ENCODE results near the gene GLIPR1L2. TPM values are rescaled to one million over a fixed set of nuclear protein-coding genes. Genes with fewer than 3 reads are reported as not detected.

The GLIPR1L2 gene
- total RNA-seq, 2 donors from 2014 or later: 0.16 to 0.22 TPM

- intact Hi-C loops (cut with DNase I): no loop called here
- Histone ChIP-seq H3K9me3 (no peaks in the 10 kb centered on the region), H3K27ac (no peak overlapping the region)
Observed at GRCh38 chr12:75378354-75378753, 12.5 kb upstream of the GLIPR1L2 start.

DNA sequence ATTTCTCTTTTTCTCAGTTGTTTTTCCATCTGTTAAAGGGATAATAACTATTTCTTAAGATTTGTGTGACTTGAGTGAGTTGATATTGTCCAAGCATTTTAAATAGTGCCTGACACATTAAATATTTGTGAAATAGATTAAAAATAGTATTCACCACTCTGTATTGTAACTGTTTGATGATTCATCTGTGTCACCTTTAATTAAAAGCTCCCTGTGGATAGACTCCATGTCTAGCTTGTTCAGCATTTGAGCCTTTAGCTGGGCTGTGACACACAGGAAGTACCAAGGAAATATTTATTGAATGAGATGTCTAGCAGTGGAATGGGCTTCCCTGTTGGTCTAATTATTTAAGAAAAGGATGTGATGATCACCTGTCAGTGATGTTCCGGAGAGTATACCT, 1.8 kb upstream of the GLIPR1L2 start:
- no peaks in the 10 kb centered on the region for H3K27me3 ChIP-seq
- H3K36me3 ChIP-seq: no peaks in the 10 kb centered on the region
- intact Hi-C loops (cut with DNase I): no loop called here
- peak overlapping the region; percentile 19 for H3K27ac ChIP-seq
- no peak for TF ChIP-seq CTCF (IDR thresholded peaks at IDR 0.05)
- no peaks in the 10 kb centered on the region for H3K4me1 ChIP-seq
- no peak for DNase-seq
- no peak overlapping the region for H3K4me3 ChIP-seq
- H3K9me3 ChIP-seq: no peaks in the 10 kb centered on the region
- no peak overlapping the region for H3K9ac ChIP-seq (ENCODE audit: low read depth in 2 of 2, low read length in 2 of 2)

More at GRCh38 chr12:75378354-75378753, 12.5 kb upstream of the GLIPR1L2 start:
- no peaks in the 10 kb centered on the region for H3K4me1 ChIP-seq
- H3K4me3 ChIP-seq: no peak overlapping the region
- H3K36me3 ChIP-seq: no peaks in the 10 kb centered on the region
- H3K9ac ChIP-seq (ENCODE audit: low read depth in 2 of 2, low read length in 2 of 2): no peak overlapping the region
- DNase-seq: no peak
- no peak for TF ChIP-seq CTCF (IDR thresholded peaks at IDR 0.05)
- no peaks in the 10 kb centered on the region for H3K27me3 ChIP-seq

- Histone ChIP-seq H3K27ac (peak overlapping the region; percentile 19), H3K9ac (ENCODE audit: low read depth in 2 of 2, low read length in 2 of 2) (no peak overlapping the region), H3K4me3 (no peak overlapping the region)
Observed at GRCh38 chr12:75389706-75390105, 1.2 kb upstream of the GLIPR1L2 start.

DNA sequence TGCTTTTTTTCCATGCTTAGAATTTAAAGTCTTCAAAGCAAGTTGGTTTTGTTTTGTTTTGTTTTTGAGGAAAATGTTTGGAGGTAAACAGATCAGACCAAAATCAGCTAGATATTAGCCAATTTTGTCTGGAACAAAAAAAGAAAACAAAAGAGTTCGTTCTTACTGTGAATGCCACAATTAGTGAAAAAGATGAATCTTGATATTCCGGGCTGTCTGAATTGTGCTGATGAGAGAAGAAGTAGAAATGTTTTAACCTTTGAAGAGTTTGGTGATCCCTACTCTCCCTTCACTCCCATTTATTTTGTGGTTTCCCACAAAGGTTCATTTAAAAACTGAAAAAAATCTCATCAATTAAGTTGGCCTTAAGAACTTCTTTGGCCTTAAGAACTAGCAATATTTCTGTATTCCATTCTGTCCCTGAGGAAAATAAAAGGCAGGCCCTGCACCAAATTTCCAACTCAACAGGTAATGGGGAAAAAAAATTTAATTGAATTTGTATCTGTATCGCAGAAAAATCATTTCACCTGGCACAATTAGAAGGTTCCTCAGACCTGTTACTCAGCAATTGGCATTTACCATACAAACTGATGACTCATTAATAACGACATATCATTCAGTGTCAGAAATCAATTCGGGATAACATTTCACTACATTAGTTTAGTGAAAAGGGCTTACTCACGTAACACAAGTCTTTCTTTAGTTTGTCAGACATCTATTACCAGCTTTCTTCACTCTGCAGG, 562 bp upstream of the GLIPR1L2 start:
- Histone ChIP-seq H3K36me3 (no peaks in the 10 kb centered on the region), H3K4me3 (peak overlapping the region; percentile 48), H3K9ac (ENCODE audit: low read depth in 2 of 2, low read length in 2 of 2) (peak overlapping the region in 1 of 2 donors; percentile 79), H3K27me3 (no peaks in the 10 kb centered on the region), H3K9me3 (no peaks in the 10 kb centered on the region), H3K4me1 (no peaks in the 10 kb centered on the region), H3K27ac (peak overlapping the region; percentile 80)
- intact Hi-C loops (cut with DNase I): loop anchor here (5.0 kb wide), 1 partner anchor 97 kb away; no protein-coding TSS in a partner anchor
- TF ChIP-seq CTCF (IDR thresholded peaks at IDR 0.05): no peak
- DNase-seq: no peak

More at GRCh38 chr12:75389706-75390105, 1.2 kb upstream of the GLIPR1L2 start:
- H3K4me1 ChIP-seq: no peaks in the 10 kb centered on the region
- no peaks in the 10 kb centered on the region for H3K27me3 ChIP-seq
- no peaks in the 10 kb centered on the region for H3K9me3 ChIP-seq
- no peaks in the 10 kb centered on the region for H3K36me3 ChIP-seq
- no peak for DNase-seq
- intact Hi-C loops (cut with DNase I): loop anchor here (5.0 kb wide), 1 partner anchor 98 kb away; no protein-coding TSS in a partner anchor
- no peak for TF ChIP-seq CTCF (IDR thresholded peaks at IDR 0.05)

DNA sequence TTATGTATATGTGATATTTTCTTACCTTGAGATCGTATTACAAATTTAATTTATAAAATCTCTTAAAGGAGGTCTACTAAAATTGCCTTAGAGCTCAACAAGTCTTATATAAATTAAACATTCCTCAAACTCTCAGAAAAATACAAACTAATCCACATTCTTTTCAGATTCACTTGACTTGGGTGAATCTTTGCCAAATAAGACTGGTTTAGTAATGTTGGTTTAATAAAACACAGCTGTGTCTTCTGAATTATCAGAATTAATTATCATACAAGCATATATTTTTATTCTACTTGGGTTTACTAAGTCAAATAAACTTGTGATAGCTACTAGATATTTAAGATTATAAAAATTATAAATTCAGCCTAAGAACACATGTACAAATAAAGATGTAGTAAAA, 13.3 kb downstream of the GLIPR1L2 start:
- H3K27me3 ChIP-seq: no peaks in the 10 kb centered on the region
- DNase-seq: no peak
- intact Hi-C loops (cut with DNase I): no loop called here
- no peak overlapping the region for H3K9ac ChIP-seq (ENCODE audit: low read depth in 2 of 2, low read length in 2 of 2)
- no peaks in the 10 kb centered on the region for H3K9me3 ChIP-seq
- H3K4me1 ChIP-seq: no peaks in the 10 kb centered on the region
- no peaks in the 10 kb centered on the region for H3K36me3 ChIP-seq
- TF ChIP-seq CTCF (IDR thresholded peaks at IDR 0.05): no peak
- H3K27ac ChIP-seq: no peak overlapping the region
- H3K4me3 ChIP-seq: no peak overlapping the region

Data from colonic mucosa (tissue), 4 donors.